T1000 (cell line): ENCODE data around the gene SURF4.

Experiments
- DNase-seq: peaks from one replicate; lab custom pipeline; 2025; ENCODE audit warnings: mixed read lengths; lab: John Stamatoyannopoulos, UW

Gene SURF4

GRCh38 chr9:133374612-133375115 is 1.2 kb downstream of the SURF4 start:
- no peak for DNase-seq

DNA sequence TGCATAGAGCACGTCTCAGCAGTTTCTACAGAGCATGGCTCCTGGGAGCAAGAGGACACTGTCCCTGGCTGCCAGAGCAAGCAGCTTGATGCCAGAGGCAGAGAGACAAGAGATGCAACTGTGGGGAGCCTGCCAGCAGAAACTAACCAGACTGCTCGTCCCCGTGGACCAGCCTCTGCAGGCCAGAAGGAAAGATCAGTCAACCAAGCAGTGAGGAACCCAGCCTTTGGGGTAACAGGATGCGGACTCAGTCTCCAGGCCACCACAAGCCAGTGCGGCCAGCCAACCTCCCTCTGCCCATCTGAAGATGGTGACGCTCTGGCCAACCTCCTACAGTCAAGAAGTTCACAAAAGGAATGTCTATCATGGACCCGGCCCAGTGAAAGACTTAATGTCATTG is 3.7 kb downstream of the SURF4 start:
- DNase-seq: no peak

- no peak for DNase-seq
Measured at GRCh38 chr9:133371261-133371711, 4.6 kb downstream of the SURF4 start.

- DNase-seq: no peak
Measured at GRCh38 chr9:133370685-133371084, 5.2 kb downstream of the SURF4 start.

GRCh38 chr9:133369933-133370332 is 5.9 kb downstream of the SURF4 start:
- DNase-seq: no peak

GRCh38 chr9:133369422-133369821 is 6.4 kb downstream of the SURF4 start:
- DNase-seq: no peak

GRCh38 chr9:133368249-133368881 is 7.5 kb downstream of the SURF4 start:
- DNase-seq: no peak

DNA sequence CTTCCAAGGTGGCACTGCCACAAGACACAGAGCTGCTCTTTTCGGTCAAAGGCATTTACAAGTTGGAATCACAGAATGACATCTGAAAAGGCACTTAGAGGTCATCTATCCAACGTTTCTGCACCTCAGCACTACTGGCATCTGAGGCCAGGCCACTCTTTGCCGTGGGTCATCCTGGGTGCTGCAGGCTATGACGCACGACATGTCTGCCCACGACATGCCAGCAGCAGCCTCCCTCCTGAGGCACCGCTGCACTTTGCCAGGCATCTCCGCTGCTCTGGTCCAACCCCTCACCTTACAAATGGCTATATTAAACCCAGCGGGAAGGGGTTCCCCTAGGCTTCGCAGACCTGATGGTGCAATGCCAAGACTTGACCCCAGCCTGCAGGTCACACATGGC is 8.1 kb downstream of the SURF4 start:
- DNase-seq: no peak

DNA sequence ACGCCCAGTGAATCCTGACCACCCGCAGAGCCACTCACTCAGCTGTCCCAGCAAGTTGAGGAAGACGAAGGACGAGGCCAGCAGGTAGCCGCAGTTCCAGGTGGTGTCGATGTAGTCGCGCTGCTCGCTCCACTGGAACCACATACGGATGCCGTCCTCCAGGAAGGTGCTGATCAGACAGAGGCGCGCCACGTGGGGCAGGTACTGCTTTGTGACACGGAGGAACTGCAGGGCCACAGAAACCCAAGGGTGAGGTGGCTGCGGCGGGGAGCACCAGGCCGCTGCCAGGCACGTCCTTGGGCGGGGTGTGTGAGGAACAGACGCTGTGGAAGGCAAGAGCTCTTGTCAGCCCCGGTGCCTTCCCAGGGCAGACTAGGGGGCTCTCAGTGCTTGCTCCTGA is 8.6 kb downstream of the SURF4 start:
- DNase-seq: no peak

- no peak for DNase-seq
Measured at GRCh38 chr9:133366435-133366834, 9.4 kb downstream of the SURF4 start.

GRCh38 chr9:133362359-133363044 is 13.4 kb downstream of the SURF4 start:
- no peak for DNase-seq

- DNase-seq: no peak
Measured at GRCh38 chr9:133361507-133362092, 14.3 kb downstream of the SURF4 start.

DNA sequence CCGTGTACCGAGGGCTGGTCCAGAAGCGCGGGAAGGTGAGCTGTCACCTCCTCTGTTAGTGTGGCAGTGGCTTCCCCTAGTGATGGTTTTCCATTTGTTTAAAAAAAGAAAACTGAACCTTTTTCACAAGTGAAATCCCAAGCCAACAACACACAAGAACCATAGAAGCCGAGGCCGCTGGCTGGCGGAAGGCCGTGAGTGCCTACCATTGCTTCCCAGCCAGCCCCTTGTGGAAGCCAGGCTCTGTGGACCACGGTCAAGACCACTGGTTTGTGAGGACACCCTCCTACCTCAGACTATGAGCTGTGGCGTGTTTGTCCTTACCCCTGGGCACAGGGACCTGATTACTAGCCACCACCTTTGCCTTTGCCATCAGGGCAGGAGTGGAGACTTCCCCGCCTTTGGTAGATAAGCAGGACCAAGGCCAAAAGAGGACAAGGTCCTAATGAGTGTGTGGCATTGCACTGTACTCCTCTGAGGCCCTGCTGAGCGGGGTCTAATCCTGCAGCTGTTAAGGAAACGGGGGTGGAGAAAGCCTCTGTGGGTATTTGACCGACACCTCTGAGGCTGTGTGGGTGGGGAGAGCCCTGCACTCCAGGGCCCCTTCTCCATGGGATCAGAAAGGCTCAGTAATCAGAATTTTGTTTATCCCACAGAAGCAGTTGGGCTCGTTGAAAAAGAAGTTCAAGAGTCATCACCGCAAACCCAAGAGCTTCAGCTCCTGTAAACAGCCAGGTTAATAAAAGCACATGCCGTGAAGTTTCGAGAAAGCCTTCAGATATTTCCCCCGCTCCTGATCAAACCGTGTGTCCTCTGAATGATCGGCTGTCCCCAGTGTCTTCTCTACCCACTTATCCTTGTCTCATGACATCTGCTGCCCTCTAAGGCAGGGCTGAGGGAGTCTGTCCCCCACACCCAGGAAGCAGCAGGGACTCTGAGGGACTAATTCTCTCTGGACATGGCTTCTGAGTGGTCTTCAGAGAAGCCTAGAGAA is 15.2 kb downstream of the SURF4 start:
- no peak for DNase-seq

DNA sequence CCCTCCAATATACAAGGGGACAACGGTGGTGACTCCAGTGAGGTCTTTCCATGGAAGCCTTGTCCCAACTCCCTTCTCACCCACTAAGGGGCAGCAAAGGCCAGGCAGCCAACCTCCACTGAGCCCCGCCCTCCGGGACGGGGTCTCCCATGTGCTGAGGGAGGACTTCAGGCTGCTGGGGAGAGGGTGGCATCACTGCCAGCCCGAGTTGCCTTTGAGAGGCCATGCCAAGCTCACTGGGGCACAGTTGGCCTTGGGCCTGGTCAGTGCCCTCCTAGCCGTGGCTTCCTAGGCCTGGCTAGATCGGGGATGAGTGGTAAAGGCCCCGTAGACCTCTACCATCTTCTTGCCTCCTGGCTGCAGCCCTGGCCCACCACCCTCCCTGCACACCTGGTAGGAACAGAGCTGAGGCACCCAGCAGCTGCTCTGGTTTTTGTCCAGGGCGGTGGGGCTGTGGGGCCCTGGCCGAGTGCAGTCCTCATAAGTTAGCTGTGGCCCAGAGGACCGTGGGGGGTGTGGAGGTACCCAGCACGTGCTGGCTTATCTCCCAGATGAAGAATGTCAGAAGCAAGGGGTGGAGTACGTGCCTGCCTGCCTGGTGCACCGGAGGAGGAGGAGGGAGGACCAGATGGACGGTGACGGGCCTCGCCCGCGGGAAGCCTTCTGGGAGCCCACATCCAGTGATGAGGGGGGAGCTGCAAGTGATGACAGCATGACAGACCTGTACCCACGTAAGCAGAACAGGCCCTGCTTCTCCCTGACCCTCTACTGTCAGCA is 16.3 kb downstream of the SURF4 start:
- no peak for DNase-seq

GRCh38 chr9:133357656-133358055 is 18.2 kb downstream of the SURF4 start:
- no peak for DNase-seq

- DNase-seq: peak; percentile 61
Measured at GRCh38 chr9:133356391-133357091, 19.3 kb downstream of the SURF4 start, which contains the start of the genes SURF1 and SURF2. Gene SURF1, minus strand, starts transcription at chr9:133356487. Its CDS starts 34 bp downstream, at chr9:133356453. Gene SURF2, plus strand, starts transcription at chr9:133356550. Its CDS starts 43 bp downstream, at chr9:133356593.

DNA sequence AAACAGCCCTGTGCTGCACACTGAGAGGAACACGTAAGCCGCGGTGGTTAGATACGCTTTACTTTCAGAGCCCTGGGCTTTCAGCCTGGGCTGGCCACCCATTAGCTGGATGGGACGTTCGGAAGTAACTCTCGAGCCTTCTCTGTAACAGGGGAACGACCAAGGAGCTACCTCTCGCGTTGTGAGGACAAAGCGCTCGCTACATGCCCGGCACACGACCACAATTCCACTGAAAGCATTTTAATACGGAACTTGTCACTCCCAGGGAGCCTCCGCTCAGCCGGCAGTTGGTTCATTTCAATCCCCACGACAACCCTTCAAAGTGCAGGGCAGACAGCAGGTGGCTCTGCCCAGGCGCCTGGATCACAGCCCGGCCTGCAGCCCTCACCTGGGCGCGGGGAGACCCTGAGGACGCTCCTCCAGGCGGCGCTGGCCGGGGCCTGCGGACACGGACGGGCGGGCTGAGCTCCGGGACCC is 19.9 kb downstream of the SURF4 start:
- DNase-seq: no peak

GRCh38 chr9:133354766-133355165 is 21.1 kb downstream of the SURF4 start:
- no peak for DNase-seq

- no peak for DNase-seq
Measured at GRCh38 chr9:133353548-133353947, 22.3 kb downstream of the SURF4 start.
